ENCODE measurements around the gene NUDT5. TPM values are rescaled to one million over a fixed set of nuclear protein-coding genes. Genes with fewer than 3 reads are reported as not detected.

NUDT5 gene
- total and polyA plus RNA-seq, 8 donors, result 47.2 to 64.6 (median 57.8) TPM

GRCh38 chr10:12165036-12165435 is 30.7 kb downstream of the NUDT5 start:
- no peak for TF ChIP-seq CTCF (IDR thresholded peaks at IDR 0.05)

GRCh38 chr10:12164085-12164484 is 31.6 kb downstream of the NUDT5 start:
- no peak overlapping the region for H3K4me3 ChIP-seq
- H3K27ac ChIP-seq, result no peak overlapping the region
- no peak for TF ChIP-seq CTCF (IDR thresholded peaks at IDR 0.05)
- no peak for ATAC-seq
- H3K27me3 ChIP-seq, result peaks cover 0 to 7% of the 10 kb centered on the region in 2 donors
- peaks cover 0 to 83% of the 10 kb centered on the region in 2 donors for H3K36me3 ChIP-seq
- intact Hi-C loops (cut with DNase I), result no loop called here
- DNase-seq, result no peak
- no peaks in the 10 kb centered on the region for H3K9me3 ChIP-seq
- no peaks in the 10 kb centered on the region for H3K4me1 ChIP-seq

More at GRCh38 chr10:12165036-12165435, 30.7 kb downstream of the NUDT5 start:
- no peak overlapping the region for H3K27ac ChIP-seq
- no peak overlapping the region for H3K4me3 ChIP-seq
- ATAC-seq (no peak), DNase-seq (no peak)
- H3K27me3 ChIP-seq, result peaks cover 0 to 7% of the 10 kb centered on the region in 2 donors
- H3K4me1 ChIP-seq, result no peaks in the 10 kb centered on the region
- H3K36me3 ChIP-seq, result peaks cover 0 to 87% of the 10 kb centered on the region in 2 donors
- intact Hi-C loops (cut with DNase I), result no loop called here
- H3K9me3 ChIP-seq, result no peaks in the 10 kb centered on the region

GRCh38 chr10:12162927-12163326 is 32.8 kb downstream of the NUDT5 start:
- DNase-seq (no peak), ATAC-seq (no peak)
- no peak overlapping the region for H3K4me3 ChIP-seq
- H3K27ac ChIP-seq, result no peak overlapping the region
- peaks cover 0 to 80% of the 10 kb centered on the region in 2 donors for H3K36me3 ChIP-seq
- no peak for TF ChIP-seq CTCF (IDR thresholded peaks at IDR 0.05)
- peaks cover 0 to 6% of the 10 kb centered on the region in 2 donors for H3K4me1 ChIP-seq
- H3K27me3 ChIP-seq, result peaks cover 0 to 7% of the 10 kb centered on the region in 2 donors
- intact Hi-C loops (cut with DNase I), result no loop called here
- H3K9me3 ChIP-seq, result no peaks in the 10 kb centered on the region

GRCh38 chr10:12160664-12161063 is 35.0 kb downstream of the NUDT5 start:
- H3K27me3 ChIP-seq, result peaks cover 0 to 24% of the 10 kb centered on the region in 2 donors
- no peak overlapping the region for H3K27ac ChIP-seq
- peaks cover 0 to 7% of the 10 kb centered on the region in 2 donors for H3K4me1 ChIP-seq
- ATAC-seq (no peak), DNase-seq (no peak)
- no peak for TF ChIP-seq CTCF (IDR thresholded peaks at IDR 0.05)
- no peaks in the 10 kb centered on the region for H3K9me3 ChIP-seq
- peaks cover 0 to 57% of the 10 kb centered on the region in 2 donors for H3K36me3 ChIP-seq
- intact Hi-C loops (cut with DNase I), result no loop called here
- no peak overlapping the region for H3K4me3 ChIP-seq

- H3K36me3 ChIP-seq, result peaks cover 0 to 35% of the 10 kb centered on the region in 2 donors
- ATAC-seq (no peak), DNase-seq (no peak)
- TF ChIP-seq CTCF (IDR thresholded peaks at IDR 0.05), result no peak
- H3K4me3 ChIP-seq, result no peak overlapping the region
- intact Hi-C loops (cut with DNase I), result no loop called here
- peaks cover 0 to 27% of the 10 kb centered on the region in 2 donors for H3K27me3 ChIP-seq
- no peaks in the 10 kb centered on the region for H3K9me3 ChIP-seq
- H3K27ac ChIP-seq, result no peak overlapping the region
- H3K4me1 ChIP-seq, result peaks cover 0 to 7% of the 10 kb centered on the region in 2 donors
Observed at GRCh38 chr10:12158111-12158510, 37.6 kb downstream of the NUDT5 start.

Data from left lung (tissue), 10 donors.